ENCODE data around the gene SAMD11.

The SAMD11 gene

DNA sequence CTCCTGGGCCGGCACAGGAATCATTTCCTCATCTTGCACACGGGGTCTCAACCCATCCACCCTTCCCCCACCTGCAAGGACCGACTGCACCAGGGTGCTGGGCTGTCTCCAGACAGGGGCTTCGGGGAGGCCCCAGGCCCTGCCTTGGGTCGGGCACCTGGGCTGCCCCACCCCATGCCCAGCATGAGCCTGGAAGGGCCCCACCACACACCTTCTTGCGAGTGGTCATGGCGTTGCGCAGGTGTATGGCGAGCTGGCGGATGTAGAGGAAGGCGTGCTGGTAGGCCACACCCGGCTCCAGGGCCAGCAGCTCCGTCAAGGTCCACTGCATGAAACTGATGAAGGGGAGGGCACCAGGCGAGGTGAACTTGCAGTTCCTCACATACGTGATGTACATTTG lies 28.5 kb downstream of the SAMD11 start:
- 94 to 98% methylated on average over 12 to 15 of the region's 15 CpGs for WGBS, 2 experiments (ENCODE audit: insufficient coverage in 2 of 2)
- no peaks in the 10 kb centered on the region for H3K4me1 ChIP-seq (ENCODE audit: control insufficient read depth, insufficient read depth, low read length, poor library complexity, severe bottlenecking)
- H3K4me3 ChIP-seq (ENCODE audit: extremely low read depth, insufficient read depth, low read length, poor library complexity, severe bottlenecking): no peak overlapping the region
- H3K36me3 ChIP-seq (ENCODE audit: control insufficient read depth, insufficient read depth, low read length): peaks cover 98% of the 10 kb centered on the region
- H3K27ac ChIP-seq (ENCODE audit: low read depth, low read length, severe bottlenecking): no peak overlapping the region
- no peaks in the 10 kb centered on the region for H3K9me3 ChIP-seq (ENCODE audit: control insufficient read depth, low read length)

DNA sequence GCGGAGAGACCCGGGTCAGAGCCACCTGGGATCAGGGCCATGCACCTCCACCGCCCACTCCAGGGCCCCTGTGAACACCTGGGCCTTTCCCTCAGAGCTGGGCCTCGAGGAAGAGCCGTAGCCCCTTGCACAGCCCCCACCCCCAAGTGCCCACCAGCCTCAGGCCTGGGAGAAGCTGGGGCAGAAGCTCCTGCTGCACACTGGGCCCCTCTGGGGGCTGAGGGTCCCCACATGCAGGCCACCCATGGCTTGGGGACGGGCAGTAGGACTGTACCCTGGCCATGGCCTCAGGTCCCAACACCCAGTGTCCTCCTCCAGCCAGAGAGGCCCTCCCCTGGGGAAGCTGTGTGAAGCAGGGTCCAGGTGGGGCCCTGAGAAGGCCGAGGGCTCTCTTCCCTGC lies 28.9 kb downstream of the SAMD11 start:
- no peaks in the 10 kb centered on the region for H3K9me3 ChIP-seq (ENCODE audit: control insufficient read depth, low read length)
- H3K4me1 ChIP-seq (ENCODE audit: control insufficient read depth, insufficient read depth, low read length, poor library complexity, severe bottlenecking): peaks cover 4% of the 10 kb centered on the region
- 90 to 100% methylated on average over 4 to 7 of the region's 7 CpGs for WGBS, 2 experiments (ENCODE audit: insufficient coverage in 2 of 2)
- no peak overlapping the region for H3K27ac ChIP-seq (ENCODE audit: low read depth, low read length, severe bottlenecking)
- H3K36me3 ChIP-seq (ENCODE audit: control insufficient read depth, insufficient read depth, low read length): peaks cover 98% of the 10 kb centered on the region
- no peak overlapping the region for H3K4me3 ChIP-seq (ENCODE audit: extremely low read depth, insufficient read depth, low read length, poor library complexity, severe bottlenecking)

DNA sequence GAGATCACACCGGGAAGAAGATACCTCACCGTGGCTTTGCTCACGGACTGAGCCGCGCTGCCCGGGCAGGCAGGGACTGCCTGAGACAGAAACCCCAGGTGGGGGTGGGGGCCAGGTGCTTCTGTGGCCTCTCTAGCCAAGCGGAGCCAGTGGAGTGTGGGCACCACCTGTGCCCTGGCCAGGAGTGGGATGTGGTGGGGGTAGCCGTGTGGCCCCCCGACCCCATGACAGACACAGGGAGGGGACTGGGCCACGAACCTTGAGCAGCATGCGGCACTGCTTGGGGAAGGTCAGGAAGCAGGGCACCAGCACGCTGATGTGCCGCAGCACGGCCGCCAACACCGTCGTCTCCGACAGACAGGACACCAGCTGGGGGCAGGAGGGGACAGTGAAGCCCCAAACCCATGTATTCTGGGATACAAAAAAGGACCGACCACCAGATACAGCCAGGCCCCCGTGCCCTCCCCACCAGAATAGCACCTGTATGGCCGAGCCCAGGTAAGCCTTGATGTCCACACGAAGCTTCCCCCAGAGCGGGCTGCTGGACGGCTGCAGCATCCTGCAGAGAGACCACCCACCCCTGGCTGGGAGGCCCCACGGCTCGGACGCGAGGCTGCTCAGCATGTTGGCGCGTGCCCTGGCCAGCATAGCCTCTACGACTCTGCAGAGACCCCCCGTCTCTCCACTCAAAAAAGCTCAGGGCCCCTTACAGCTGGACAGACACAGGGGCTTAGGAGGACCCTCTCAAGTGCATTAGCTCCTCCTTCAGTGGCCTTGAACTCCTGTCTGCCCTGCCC lies 30.0 kb downstream of the SAMD11 start:
- Histone ChIP-seq H3K27ac (ENCODE audit: low read depth, low read length, severe bottlenecking) (no peak overlapping the region), H3K9me3 (ENCODE audit: control insufficient read depth, low read length) (no peaks in the 10 kb centered on the region), H3K36me3 (ENCODE audit: control insufficient read depth, insufficient read depth, low read length) (peaks cover 87% of the 10 kb centered on the region), H3K4me3 (ENCODE audit: extremely low read depth, insufficient read depth, low read length, poor library complexity, severe bottlenecking) (no peak overlapping the region), H3K4me1 (ENCODE audit: control insufficient read depth, insufficient read depth, low read length, poor library complexity, severe bottlenecking) (peaks cover 8% of the 10 kb centered on the region)
- WGBS, 2 experiments (ENCODE audit: insufficient coverage in 2 of 2): 94 to 95% methylated on average over 24 to 31 of the region's 32 CpGs

DNA sequence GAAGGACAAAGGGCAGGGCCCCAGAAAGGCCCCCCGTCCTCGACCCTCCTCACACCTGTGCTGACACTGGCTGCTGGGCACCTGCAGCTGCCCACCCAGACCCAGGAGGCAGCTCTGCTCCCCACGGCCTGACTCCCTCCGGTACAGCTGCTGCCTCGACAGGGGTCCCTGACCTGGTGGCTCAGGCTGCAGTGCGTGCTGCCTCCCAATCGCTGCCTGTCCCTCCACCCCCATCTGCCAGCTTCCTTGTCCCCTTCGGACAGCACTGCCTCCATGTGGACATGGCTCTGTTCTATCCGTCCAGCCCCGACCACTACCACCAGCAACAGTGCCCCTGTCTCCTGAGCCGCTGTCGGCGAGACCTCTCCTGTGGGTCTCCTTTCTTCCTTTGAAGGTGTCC lies 31.2 kb downstream of the SAMD11 start:
- Histone ChIP-seq H3K4me3 (ENCODE audit: extremely low read depth, insufficient read depth, low read length, poor library complexity, severe bottlenecking) (no peak overlapping the region), H3K9me3 (ENCODE audit: control insufficient read depth, low read length) (no peaks in the 10 kb centered on the region), H3K36me3 (ENCODE audit: control insufficient read depth, insufficient read depth, low read length) (peaks cover 75% of the 10 kb centered on the region), H3K27ac (ENCODE audit: low read depth, low read length, severe bottlenecking) (no peak overlapping the region), H3K4me1 (ENCODE audit: control insufficient read depth, insufficient read depth, low read length, poor library complexity, severe bottlenecking) (peaks cover 8% of the 10 kb centered on the region)
- 96 to 98% methylated on average over 9 to 13 of the region's 13 CpGs for WGBS, 2 experiments (ENCODE audit: insufficient coverage in 2 of 2)

DNA sequence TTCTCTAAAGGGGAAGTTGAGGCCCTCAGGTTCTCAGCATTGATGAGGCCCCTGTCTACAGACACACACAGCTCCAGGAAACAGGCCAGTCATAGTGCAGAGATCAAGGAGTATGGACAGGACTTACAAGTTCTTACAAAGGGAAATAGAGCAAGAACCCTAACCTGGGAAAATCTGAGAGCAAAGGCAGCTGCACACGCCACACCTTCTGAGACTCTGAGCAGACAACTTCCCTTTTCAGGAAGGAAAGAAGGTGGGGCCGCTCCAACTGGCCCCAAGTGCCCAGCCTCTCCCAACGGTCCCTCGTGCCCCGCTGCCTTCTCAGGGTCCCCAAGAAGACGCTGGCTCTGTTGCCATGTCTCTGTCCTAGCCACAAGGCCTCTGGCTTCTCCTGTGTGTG lies 31.8 kb downstream of the SAMD11 start:
- no peaks in the 10 kb centered on the region for H3K9me3 ChIP-seq (ENCODE audit: control insufficient read depth, low read length)
- 95 to 100% methylated on average over 6 of the region's 6 CpGs for WGBS, 2 experiments (ENCODE audit: insufficient coverage in 2 of 2)

DNA sequence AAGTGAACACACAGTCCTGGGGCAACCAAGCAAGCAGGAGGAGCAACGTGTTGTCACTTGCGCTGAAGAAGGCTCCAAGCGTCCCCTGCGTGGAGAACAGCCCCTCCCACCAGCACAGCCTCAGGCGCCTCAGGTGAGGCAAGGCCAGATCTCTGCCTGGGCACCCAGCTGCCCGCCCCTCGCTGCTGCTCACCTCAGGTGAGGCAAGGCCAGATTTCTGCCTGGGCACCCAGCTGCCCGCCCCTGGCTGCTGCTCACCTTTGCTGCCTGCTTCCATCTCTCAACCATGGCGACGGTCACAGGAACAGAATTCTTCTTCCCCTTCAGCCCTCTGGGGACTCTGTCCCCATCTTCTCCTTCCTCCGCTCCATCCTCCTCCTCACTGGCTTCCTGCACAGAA lies 32.9 kb downstream of the SAMD11 start:
- Histone ChIP-seq H3K27ac (ENCODE audit: low read depth, low read length, severe bottlenecking) (no peak overlapping the region), H3K36me3 (ENCODE audit: control insufficient read depth, insufficient read depth, low read length) (peaks cover 59% of the 10 kb centered on the region), H3K4me1 (ENCODE audit: control insufficient read depth, insufficient read depth, low read length, poor library complexity, severe bottlenecking) (peaks cover 8% of the 10 kb centered on the region), H3K9me3 (ENCODE audit: control insufficient read depth, low read length) (no peaks in the 10 kb centered on the region), H3K4me3 (ENCODE audit: extremely low read depth, insufficient read depth, low read length, poor library complexity, severe bottlenecking) (no peak overlapping the region)
- WGBS, 2 experiments (ENCODE audit: insufficient coverage in 2 of 2): 97 to 98% methylated on average over 6 to 9 of the region's 11 CpGs

More for the DNA sequence above, 31.8 kb downstream of the SAMD11 start:
- Histone ChIP-seq H3K4me3 (ENCODE audit: extremely low read depth, insufficient read depth, low read length, poor library complexity, severe bottlenecking) (no peak overlapping the region), H3K36me3 (ENCODE audit: control insufficient read depth, insufficient read depth, low read length) (peaks cover 70% of the 10 kb centered on the region), H3K27ac (ENCODE audit: low read depth, low read length, severe bottlenecking) (no peak overlapping the region), H3K4me1 (ENCODE audit: control insufficient read depth, insufficient read depth, low read length, poor library complexity, severe bottlenecking) (peaks cover 8% of the 10 kb centered on the region)

DNA sequence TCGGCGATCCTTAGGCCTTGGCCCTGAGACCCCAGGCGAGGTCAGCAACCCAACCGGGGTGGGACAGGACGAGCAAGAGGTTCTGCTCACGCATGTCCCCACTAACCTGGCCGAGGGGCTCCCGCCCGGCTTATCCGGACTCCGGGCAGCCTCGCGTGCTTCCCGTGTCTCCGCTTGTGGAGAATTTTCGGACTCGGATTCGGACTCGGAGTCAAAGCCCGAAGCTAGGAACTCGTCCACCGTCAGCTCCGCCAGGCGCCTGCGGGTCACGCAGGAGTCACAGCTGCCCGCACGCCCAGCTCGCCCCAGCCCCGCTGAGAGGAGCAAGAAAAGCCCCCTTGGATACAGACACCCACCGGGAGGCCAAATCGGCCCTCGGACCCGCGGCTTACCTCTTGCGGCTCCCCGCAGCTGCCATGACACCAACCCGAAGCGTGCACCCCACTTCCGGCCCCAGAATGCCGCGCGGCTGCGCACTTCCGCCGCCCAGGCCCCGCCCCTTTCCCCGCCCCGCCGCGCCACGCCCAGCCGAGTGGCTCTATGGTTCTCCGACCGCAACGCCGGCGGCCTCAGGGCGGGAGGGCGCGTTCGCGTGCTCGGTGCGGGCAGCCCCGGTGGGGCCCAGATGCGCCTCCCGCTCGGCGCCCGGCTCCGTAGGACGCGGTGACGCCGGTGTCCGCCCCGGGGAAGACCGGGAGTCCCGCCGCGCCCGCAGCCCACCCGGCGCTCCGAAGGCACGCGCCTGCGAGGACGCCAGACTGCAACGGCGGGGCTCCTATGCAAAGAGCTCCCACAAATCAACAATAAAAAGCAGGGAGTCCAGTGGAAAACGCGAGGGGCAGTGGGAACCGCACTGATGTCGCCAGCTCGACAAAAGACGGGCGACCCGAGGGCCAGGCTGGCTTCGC lies 35.4 kb downstream of the SAMD11 start, which contains the start of gene NOC2L:
Gene NOC2L, minus strand, starts transcription at position 434 of the 908 bp plus-strand sequence. Its CDS starts 16 bp downstream, at position 418.
- Histone ChIP-seq H3K9me3 (ENCODE audit: control insufficient read depth, low read length) (no peaks in the 10 kb centered on the region), H3K4me1 (ENCODE audit: control insufficient read depth, insufficient read depth, low read length, poor library complexity, severe bottlenecking) (peaks cover 8% of the 10 kb centered on the region), H3K27ac (ENCODE audit: low read depth, low read length, severe bottlenecking) (no peak within 1 kb of the TSS), H3K36me3 (ENCODE audit: control insufficient read depth, insufficient read depth, low read length) (peaks cover 55% of the 10 kb centered on the region), H3K4me3 (ENCODE audit: extremely low read depth, insufficient read depth, low read length, poor library complexity, severe bottlenecking) (peak within 1 kb of the TSS; percentile 94)
- WGBS, 2 experiments (ENCODE audit: insufficient coverage in 2 of 2): 3 to 7% methylated on average over 73 to 95 of the region's 101 CpGs

DNA sequence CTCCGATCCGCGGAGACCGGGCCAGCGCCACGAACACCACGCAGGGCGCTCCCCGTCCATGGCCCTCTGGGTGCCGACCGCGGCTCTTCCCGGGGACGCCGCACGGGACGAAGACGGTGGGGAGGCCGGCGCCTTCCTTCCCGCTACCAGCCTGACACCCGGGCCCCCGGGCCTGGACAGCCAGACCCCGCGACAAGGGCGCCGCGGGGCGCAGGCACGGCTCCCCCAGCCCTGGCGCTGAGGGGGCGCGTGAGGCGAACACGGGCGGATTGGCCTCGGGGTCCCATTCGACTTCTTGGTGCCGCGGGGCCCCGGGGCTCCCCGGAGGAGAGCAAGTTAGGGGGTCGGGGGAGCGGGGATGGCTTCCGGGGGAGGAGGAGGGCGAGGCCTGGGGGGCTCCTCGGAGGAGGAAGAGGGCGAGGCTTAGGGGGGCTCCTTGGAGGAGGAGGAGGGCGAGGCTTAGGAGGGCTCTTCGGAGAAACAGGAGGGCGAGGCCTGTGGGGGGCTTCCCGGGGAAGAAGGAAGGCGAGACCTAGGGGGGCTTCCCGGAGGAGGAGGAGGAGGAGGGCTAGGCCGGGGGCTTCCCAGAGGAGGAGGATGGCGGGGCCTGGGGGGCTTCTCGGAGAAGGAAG lies 36.1 kb downstream of the SAMD11 start:
- peaks cover 52% of the 10 kb centered on the region for H3K36me3 ChIP-seq (ENCODE audit: control insufficient read depth, insufficient read depth, low read length)
- peak overlapping the region; percentile 61 for H3K4me3 ChIP-seq (ENCODE audit: extremely low read depth, insufficient read depth, low read length, poor library complexity, severe bottlenecking)
- 44 to 59% methylated on average over 20 to 47 of the region's 57 CpGs for WGBS, 2 experiments (ENCODE audit: insufficient coverage in 2 of 2)
- peaks cover 8% of the 10 kb centered on the region for H3K4me1 ChIP-seq (ENCODE audit: control insufficient read depth, insufficient read depth, low read length, poor library complexity, severe bottlenecking)
- no peak overlapping the region for H3K27ac ChIP-seq (ENCODE audit: low read depth, low read length, severe bottlenecking)
- H3K9me3 ChIP-seq (ENCODE audit: control insufficient read depth, low read length): no peaks in the 10 kb centered on the region

DNA sequence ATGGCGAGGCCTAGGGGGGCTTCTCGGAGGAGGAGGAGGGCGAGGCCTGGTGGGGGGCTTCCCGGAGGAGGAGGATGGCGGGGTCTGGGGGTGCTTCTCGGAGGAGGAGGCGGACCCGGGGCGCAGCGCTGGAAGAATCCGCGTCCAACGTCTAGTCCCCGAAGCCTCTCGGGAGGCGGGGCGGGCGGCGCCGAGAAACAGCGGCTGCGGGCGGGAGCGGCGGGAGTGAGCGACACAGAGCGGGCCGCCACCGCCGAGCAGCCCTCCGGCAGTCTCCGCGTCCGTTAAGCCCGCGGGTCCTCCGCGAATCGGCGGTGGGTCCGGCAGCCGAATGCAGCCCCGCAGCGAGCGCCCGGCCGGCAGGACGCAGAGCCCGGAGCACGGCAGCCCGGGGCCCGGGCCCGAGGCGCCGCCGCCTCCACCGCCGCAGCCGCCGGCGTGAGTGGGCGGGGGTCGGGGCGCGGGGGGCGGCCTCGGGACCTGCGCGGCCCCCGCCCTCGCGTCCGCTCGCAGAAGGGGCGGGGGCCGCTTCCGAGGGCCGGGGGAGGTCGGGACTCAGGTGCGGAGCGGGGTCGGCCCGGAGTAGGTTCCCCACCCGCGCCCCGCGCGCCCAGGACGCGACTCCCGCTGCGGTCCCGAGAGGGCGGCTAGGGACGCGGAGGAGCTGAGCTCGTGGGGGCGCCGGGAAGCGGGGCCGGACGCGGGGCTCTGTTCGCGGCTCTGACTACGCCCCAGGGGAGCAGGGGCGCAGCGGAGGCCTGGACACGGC lies 36.8 kb downstream of the SAMD11 start, which contains the start of gene KLHL17:
Gene KLHL17, plus strand, starts transcription at position 222 of the 769 bp plus-strand sequence. Its CDS starts 110 bp downstream, at position 332.
- Histone ChIP-seq H3K27ac (ENCODE audit: low read depth, low read length, severe bottlenecking) (no peak within 1 kb of the TSS), H3K4me3 (ENCODE audit: extremely low read depth, insufficient read depth, low read length, poor library complexity, severe bottlenecking) (peak within 1 kb of the TSS; percentile 61), H3K4me1 (ENCODE audit: control insufficient read depth, insufficient read depth, low read length, poor library complexity, severe bottlenecking) (peaks cover 9% of the 10 kb centered on the region), H3K9me3 (ENCODE audit: control insufficient read depth, low read length) (no peaks in the 10 kb centered on the region), H3K36me3 (ENCODE audit: control insufficient read depth, insufficient read depth, low read length) (peaks cover 53% of the 10 kb centered on the region)
- 0 to 1% methylated on average over 81 to 88 of the region's 109 CpGs for WGBS, 2 experiments (ENCODE audit: insufficient coverage in 2 of 2)
